Measurements from ENCODE around the gene GPALPP1.
"Not testable (repeated sequence)": the region's sequence is repeated elsewhere in the genome, so short reads cannot be mapped to it uniquely, and the experiment has no call there.

The GPALPP1 gene

GRCh38 chr13:44989071-44989889 is at the start of gene GPALPP1, which contains the start of gene NUFIP1:
Gene GPALPP1 (plus strand): TSS chr13:44989538. CDS start chr13:44989655, 117 bp downstream.
Gene NUFIP1 (minus strand): TSS chr13:44989471. CDS start chr13:44989436, 35 bp downstream.
- peak; percentile 95 for DNase-seq

GRCh38 chr13:44943411-44943810 is 45.9 kb upstream of the GPALPP1 start:
- not testable (repeated sequence) for DNase-seq

GRCh38 chr13:44951184-44951583 is 38.2 kb upstream of the GPALPP1 start:
- DNase-seq, result no peak

- DNase-seq, result no peak
These were observed 36.7 kb upstream of the GPALPP1 start for GRCh38 chr13:44952671-44953070.

DNA sequence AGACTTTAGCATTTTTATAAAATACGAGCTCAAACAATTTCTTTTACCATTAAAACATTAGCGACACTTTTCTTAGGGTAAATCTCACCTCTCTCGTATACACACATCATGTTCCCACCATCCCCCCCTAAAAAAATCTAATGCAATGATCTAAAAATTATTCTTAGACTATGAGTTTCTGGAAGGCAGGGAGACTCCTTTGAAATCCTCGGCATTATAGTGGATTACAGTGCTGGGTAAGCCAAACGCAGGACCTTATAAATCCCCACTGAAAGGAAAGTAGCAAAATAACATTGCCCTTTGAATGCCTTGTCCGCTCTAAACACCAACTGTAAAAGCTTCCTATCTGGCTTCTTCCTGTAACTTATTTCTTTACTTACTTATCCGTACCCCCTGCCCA is 35.1 kb upstream of the GPALPP1 start:
- no peak for DNase-seq

DNA sequence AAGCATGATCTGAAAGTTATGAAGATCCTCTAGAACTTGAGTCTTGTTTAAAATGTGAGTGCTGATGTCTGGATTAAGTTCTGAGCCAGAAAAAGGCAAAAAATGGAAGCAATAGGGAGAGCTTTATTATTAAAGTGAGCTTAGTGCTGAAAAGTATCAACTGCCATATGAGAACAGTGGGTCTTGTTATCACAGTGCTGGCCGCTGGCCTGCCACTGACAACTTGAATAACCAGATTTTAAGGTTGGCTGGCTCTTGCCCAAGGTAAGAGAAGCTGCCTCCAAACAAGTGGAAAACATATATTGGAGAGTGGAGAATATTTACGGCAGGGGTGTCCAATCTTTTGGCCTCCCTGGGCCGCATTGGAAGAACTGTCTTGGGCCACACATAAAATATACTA is 33.9 kb upstream of the GPALPP1 start:
- no peak for DNase-seq

- DNase-seq, result no peak
These were observed 27.3 kb upstream of the GPALPP1 start for GRCh38 chr13:44961997-44962396.

GRCh38 chr13:44967704-44968433 is 21.5 kb upstream of the GPALPP1 start:
- DNase-seq, result no peak

GRCh38 chr13:44968434-44968815 is 20.9 kb upstream of the GPALPP1 start:
- DNase-seq, result no peak

DNA sequence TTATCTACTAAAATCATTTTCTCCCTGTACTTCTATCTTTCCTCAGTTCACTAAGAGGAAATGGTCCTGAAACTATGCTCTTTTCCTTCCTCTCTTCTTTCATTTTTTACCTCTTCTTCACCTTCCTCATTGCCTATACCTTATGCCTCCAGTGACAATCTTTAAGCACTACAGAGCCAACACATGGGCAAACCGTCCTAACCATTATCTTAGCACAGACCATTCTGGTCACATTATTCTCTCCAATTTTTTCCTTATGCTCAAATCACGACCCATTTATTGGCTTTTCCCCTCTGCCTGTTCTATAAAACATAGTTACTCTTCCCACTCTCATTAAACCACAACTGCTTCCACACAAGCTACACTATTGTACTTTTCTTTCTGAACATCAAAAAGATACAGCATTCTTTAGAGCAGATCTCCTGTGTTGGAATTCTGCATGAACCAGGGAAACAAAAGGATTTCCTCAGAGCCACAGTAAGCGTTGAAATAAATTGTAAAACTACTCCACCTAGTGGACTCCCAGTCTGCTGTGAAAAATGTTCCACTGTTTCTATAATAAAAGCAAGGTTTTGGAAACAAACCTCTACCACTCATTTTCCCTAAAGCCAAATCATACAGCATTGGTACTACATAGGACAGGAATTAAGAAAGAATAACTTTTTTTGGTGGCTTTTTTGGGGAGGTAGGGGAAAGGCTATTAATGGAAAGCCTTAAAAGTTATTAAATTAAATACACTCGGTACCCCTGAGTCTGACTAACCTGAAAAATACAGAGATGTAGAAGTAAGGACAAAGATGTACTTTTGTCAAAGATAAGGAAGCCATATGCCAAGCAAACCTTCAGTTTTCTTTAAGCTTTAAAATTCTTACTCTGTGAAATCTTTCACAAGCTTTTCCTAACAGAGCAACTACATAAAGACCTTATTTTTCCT is 19.5 kb upstream of the GPALPP1 start:
- DNase-seq, result no peak

DNA sequence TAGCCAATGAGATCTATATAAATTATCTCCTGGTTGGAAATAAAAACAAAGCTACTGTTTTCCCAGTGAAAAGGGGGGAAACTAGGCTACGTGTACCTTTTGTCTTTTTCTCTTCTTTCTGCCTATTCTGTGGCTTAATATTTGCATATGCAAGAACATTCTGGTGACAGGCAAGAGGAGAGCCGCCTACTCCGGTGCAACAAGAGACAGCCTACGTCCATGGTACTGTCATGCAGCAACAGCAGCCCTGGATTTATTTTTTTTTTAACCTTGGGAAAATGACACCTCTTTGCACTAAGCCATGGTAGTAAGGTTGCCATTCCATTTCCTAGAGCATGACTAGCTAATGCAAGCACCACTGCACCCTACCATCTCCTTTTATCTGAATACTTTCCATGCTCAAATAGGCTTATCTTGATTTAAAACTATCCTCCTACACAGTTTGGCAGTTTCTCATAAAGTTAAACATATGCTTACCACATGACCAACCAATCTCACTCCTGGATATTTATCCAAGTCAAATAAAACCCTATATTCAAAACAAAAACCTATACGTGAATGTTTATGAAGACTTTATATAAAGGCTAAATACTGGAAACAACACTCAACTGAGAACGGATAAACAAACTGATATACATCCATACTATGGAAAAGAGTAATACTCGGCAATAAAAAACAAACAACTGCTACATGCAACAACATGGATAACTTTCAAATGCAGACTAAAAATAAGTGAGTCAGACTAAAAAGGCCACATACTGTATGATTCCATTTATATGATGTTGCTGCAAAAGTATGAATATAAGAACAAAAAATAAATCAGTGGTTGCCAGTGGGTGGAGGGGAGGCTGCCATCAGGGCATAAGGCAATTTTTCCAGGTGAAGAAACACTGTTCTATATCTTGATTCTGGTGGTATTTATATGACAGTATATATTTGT is 17.4 kb upstream of the GPALPP1 start:
- DNase-seq, result no peak

DNA sequence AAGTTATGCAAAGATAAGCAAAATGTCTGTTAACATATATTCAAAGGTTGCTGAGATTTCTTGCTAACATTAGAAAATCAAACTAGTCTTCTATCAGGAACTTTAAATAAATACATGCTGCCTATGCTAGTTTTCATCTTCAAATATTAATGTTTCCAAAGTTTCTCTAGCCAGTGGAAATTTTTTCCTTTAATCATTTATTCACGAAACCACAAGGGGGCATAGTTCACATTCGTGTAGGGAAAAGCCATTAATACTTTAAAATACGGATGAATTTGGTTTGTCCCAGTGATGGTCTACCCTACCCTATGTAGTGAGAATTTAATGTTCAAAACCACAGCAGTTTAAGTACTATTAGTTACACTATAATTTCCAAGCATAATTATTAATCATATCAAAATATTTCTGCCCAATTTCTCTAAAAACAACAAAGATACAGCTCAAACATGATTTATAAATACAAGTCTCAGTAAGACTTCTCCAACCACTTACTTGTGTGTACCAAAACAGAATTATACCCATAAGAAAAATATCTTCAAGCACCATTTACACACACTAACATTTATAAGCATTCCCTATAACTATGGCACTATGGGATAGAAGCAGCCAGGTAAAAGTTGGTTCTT is 16.3 kb upstream of the GPALPP1 start:
- no peak for DNase-seq

DNA sequence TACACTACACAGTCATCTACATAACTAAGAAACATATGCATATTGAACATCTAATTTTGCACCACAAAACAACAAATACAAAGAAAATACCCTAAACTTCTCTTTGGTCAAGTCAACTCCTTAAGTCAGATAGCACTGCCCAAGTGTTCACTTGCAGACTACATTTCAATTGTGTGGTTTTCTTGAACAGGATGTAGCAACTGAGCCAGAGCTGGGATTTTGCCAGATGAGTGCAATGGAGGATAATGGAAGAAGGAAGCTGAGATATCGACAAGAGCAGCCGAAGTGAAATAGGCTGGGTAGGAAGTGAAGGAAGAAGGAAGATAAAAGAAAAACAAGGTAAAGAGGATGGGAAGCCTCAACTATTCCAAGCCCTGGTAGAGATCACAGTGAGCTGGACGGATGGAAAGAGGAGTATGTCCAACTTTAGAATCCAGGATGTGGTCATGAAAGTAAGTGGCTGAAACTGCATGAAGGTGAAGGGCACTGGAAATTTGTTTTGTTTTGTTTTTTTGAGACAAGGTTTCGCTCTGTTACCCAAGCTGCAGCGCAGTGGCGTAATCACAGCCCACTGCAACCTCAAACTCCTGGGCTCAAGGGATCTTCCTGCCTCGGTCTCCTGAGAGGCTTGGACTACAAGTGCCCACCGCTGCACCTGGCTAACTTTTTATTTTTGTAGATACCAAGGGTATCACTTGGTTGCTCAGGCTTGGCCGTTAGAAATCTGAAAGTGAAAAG is 15.1 kb upstream of the GPALPP1 start:
- DNase-seq, result no peak

DNA sequence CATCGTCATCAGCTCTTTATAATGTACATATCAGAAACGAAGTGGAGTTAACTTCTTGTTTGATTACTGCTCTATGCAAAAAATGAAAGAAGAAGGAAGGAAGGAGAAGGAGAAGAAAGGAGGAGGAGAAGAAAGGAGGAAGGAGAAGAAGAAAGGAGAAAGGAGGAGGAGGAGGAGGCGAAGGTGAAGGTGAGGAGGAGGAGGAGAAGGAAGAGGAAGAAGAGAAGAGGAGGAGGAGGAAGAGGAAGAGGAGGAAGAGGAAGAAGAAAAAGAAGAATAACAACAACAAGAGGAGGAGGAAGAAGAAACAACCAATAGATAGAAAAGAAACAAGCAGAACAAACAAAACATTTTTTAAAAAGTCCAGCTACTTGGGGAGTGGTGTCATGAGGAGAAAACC is 13.1 kb upstream of the GPALPP1 start:
- no peak for DNase-seq

- DNase-seq, result no peak
These were observed 12.3 kb upstream of the GPALPP1 start for GRCh38 chr13:44976949-44977583.

- no peak for DNase-seq
These were observed 11.0 kb upstream of the GPALPP1 start for GRCh38 chr13:44978328-44978727.

DNA sequence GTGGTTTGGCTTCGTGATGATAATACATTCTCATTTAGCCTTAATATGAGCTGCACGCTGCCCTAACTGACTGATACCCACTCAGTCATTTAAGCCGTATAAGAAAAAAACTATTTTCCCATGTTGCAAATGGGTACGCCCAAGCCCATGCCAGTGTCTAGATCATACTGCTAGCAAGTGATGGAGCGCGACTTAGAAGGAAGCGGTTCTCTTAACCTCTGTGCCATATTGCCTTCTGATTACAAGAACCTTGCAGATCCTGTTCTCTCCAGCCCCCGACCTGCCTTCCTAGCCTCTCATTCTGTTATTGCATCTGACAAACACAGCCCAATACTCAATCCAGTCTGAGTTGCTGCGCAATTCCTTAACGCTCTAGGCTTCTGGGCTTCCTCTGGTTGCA is 603 bp downstream of the GPALPP1 start:
- DNase-seq, result no peak

GRCh38 chr13:45003417-45003816 is 14.1 kb downstream of the GPALPP1 start:
- no peak for DNase-seq

GRCh38 chr13:45004096-45004495 is 14.8 kb downstream of the GPALPP1 start:
- no peak for DNase-seq

GRCh38 chr13:45007225-45007624 is 17.9 kb downstream of the GPALPP1 start:
- DNase-seq, result no peak

Measured in activated CD8-positive, alpha-beta memory T cell treated with anti-CD3 and anti-CD28 coated beads for 24 hours (primary cell).